Caco-2 (cell line): ENCODE results near the gene MAD1L1. TPM values are rescaled to one million over a fixed set of nuclear protein-coding genes. Genes with fewer than 3 reads are reported as not detected.
A peak's percentile ranks its signal among the peaks of the same experiment; 100 is the strongest.

Experiments used
- BruUV-seq: library from RNA; stranded (reverse); fragments of 400-500 nt; replicated peaks from 2 replicates; lab custom pipeline; 2021; lab: Mats Ljungman, UMichigan
- CTCF ChIA-PET: fragments of 300-600 bp; sonication (Branson Sonifier 250); formaldehyde crosslinking; loops from one replicate; lab custom pipeline; 2022; ENCODE audit warnings: antibody characterized with exemption; lab: Charles Lee
- POLR2A ChIA-PET: fragments of 300-600 bp; sonication (Branson Sonifier 250); formaldehyde crosslinking; loops from one replicate; lab custom pipeline; 2022; ENCODE audit warnings: antibody characterized with exemption; lab: Charles Lee
- DNase-seq, 2 experiments: peaks; one replicate each; pipeline versions ENCODE4 v3.0.0 to v3.0.0-alpha.2; 2020 to 2022
- H3K27me3 ChIP-seq: replicated peaks from 2 replicates; pipeline ENCODE4 v1.6.0; 2011; ENCODE audit warnings: low read length; ENCODE audit not compliant: control insufficient read depth, insufficient read depth
- H3K36me3 ChIP-seq: 2 replicates; pipeline ENCODE4 v1.5.1; 2011; ENCODE audit warnings: low read length; ENCODE audit not compliant: control insufficient read depth, insufficient read depth
- H3K4me1 ChIP-seq: fragments of 250-450 bp; sonication (Bioruptor Pico); 2 replicates; pipeline ENCODE4 v1.5.1; 2020; ENCODE audit warnings: mild to moderate bottlenecking
- H3K4me3 ChIP-seq: 2 replicates; pipeline ENCODE4 v1.5.1; 2011; ENCODE audit warnings: low read depth, mild to moderate bottlenecking, control low read depth, low read length
- H3K9me3 ChIP-seq: fragments of 250-450 bp; sonication (Bioruptor Pico); 2 replicates; pipeline ENCODE4 v1.5.1; 2020; ENCODE audit warnings: mild to moderate bottlenecking, moderate library complexity
- H3K27ac Mint-ChIP-seq: one replicate; pipeline ENCODE4 v1.8.0; 2022; ENCODE audit warnings: mixed read lengths; ENCODE audit not compliant: unreplicated experiment
- H3K27me3 Mint-ChIP-seq: one replicate; pipeline ENCODE4 v1.8.0; 2022; ENCODE audit warnings: mixed read lengths; ENCODE audit not compliant: insufficient read depth, unreplicated experiment
- H3K36me3 Mint-ChIP-seq: one replicate; pipeline ENCODE4 v1.8.0; 2022; ENCODE audit warnings: mild to moderate bottlenecking, mixed read lengths; ENCODE audit not compliant: insufficient read depth, unreplicated experiment
- H3K4me1 Mint-ChIP-seq: one replicate; pipeline ENCODE4 v1.8.0; 2022; ENCODE audit warnings: low read depth, mixed read lengths; ENCODE audit not compliant: unreplicated experiment
- H3K4me3 Mint-ChIP-seq: one replicate; pipeline ENCODE4 v1.8.0; 2022; ENCODE audit warnings: mild to moderate bottlenecking, moderate library complexity, mixed read lengths; ENCODE audit not compliant: unreplicated experiment
- H3K9me3 Mint-ChIP-seq: one replicate; pipeline ENCODE4 v1.8.0; 2022; ENCODE audit warnings: mixed read lengths; ENCODE audit not compliant: unreplicated experiment
- CTCF ChIP-seq, 2 experiments: fragments of 200-600 bp in 1 of 2; IDR thresholded peaks; 1 replicate in 1 of 2; 2 replicates in 1 of 2; pipeline versions ENCODE4 v1.5.1 to v1.8.0; 2011 to 2022; ENCODE audit warnings: antibody characterized with exemption in 1 of 2, control low read depth in 1 of 2, inconsistent platforms in 1 of 2, low read depth in 1 of 2, low read length in 1 of 2, mild to moderate bottlenecking in 1 of 2, moderate library complexity in 1 of 2; ENCODE audit not compliant: insufficient read depth in 1 of 2, severe bottlenecking in 1 of 2, unreplicated experiment in 1 of 2
- intact Hi-C: fragments of 100-400 bp; cut with micrococcal nuclease; formaldehyde crosslinking; loops from one replicate; pipeline ENCODE4 v1.10.0; 2022; ENCODE audit not compliant: unreplicated experiment
- total RNA-seq: library from RNA; stranded (reverse); gene quantifications from 2 replicates; pipeline ENCODE4 v1.2.3, GENCODE V29; 2022

Gene MAD1L1
- total RNA-seq, 1 experiment from 2014 or later: 58.6 TPM

GRCh38 chr7:2230226-2230625 is 2.5 kb downstream of the MAD1L1 start:
- peak overlapping the region; percentile 15 for H3K27ac Mint-ChIP-seq
- Histone ChIP-seq H3K4me3 (no peak overlapping the region), H3K27me3 (no peaks in the 10 kb centered on the region), H3K9me3 (no peaks in the 10 kb centered on the region), H3K4me1 (no peaks in the 10 kb centered on the region), H3K36me3 (0 out of 2 replicates have a peak, but pooled peaks cover 2% of the 10 kb centered on the region)
- peaks cover 44% of the 10 kb centered on the region for H3K36me3 Mint-ChIP-seq
- no peak overlapping the region for H3K4me3 Mint-ChIP-seq
- peaks cover 17% of the 10 kb centered on the region for H3K4me1 Mint-ChIP-seq
- H3K27me3 Mint-ChIP-seq: no peaks in the 10 kb centered on the region
- POLR2A ChIA-PET: no interaction called here
- no peak for TF ChIP-seq CTCF (IDR thresholded peaks at IDR 0.05; ENCODE audit: insufficient read depth in 1 of 2, low read depth in 1 of 2, low read length in 1 of 2, severe bottlenecking in 1 of 2, unreplicated experiment in 1 of 2)
- H3K9me3 Mint-ChIP-seq: no peaks in the 10 kb centered on the region
- BruUV-seq: no TSS peak
- DNase-seq: no peak
- CTCF ChIA-PET: no interaction called here
- intact Hi-C loops: no loop called here

GRCh38 chr7:2229467-2229866 is 3.3 kb downstream of the MAD1L1 start:
- H3K4me1 Mint-ChIP-seq: peaks cover 9% of the 10 kb centered on the region
- ChIA-PET POLR2A (no interaction called here), CTCF (no interaction called here)
- no peaks in the 10 kb centered on the region for H3K27me3 ChIP-seq
- no peaks in the 10 kb centered on the region for H3K9me3 ChIP-seq
- peak overlapping the region; percentile 15 for H3K27ac Mint-ChIP-seq
- BruUV-seq: TSS peak; percentile 9
- intact Hi-C loops: no loop called here
- no peak for TF ChIP-seq CTCF (IDR thresholded peaks at IDR 0.05; ENCODE audit: insufficient read depth in 1 of 2, low read depth in 1 of 2, low read length in 1 of 2, severe bottlenecking in 1 of 2, unreplicated experiment in 1 of 2)
- no peaks in the 10 kb centered on the region for H3K4me1 ChIP-seq
- no peaks in the 10 kb centered on the region for H3K27me3 Mint-ChIP-seq
- H3K36me3 ChIP-seq: 0 out of 2 replicates have a peak, but pooled peaks cover 2% of the 10 kb centered on the region
- no peak overlapping the region for H3K4me3 ChIP-seq
- no peaks in the 10 kb centered on the region for H3K9me3 Mint-ChIP-seq
- no peak for DNase-seq
- peaks cover 41% of the 10 kb centered on the region for H3K36me3 Mint-ChIP-seq
- H3K4me3 Mint-ChIP-seq: no peak overlapping the region

GRCh38 chr7:2228921-2229320 is 3.8 kb downstream of the MAD1L1 start:
- Mint-ChIP-seq H3K27ac (no peak overlapping the region), H3K9me3 (no peaks in the 10 kb centered on the region), H3K4me3 (no peak overlapping the region), H3K27me3 (no peaks in the 10 kb centered on the region), H3K4me1 (peaks cover 8% of the 10 kb centered on the region), H3K36me3 (peaks cover 43% of the 10 kb centered on the region)
- H3K36me3 ChIP-seq: 0 out of 2 replicates have a peak, but pooled peaks cover 2% of the 10 kb centered on the region
- no peaks in the 10 kb centered on the region for H3K4me1 ChIP-seq
- no peak for DNase-seq
- H3K4me3 ChIP-seq: no peak overlapping the region
- POLR2A ChIA-PET: no interaction called here
- intact Hi-C loops: no loop called here
- H3K27me3 ChIP-seq: no peaks in the 10 kb centered on the region
- no peaks in the 10 kb centered on the region for H3K9me3 ChIP-seq
- TF ChIP-seq CTCF (IDR thresholded peaks at IDR 0.05; ENCODE audit: insufficient read depth in 1 of 2, low read depth in 1 of 2, low read length in 1 of 2, severe bottlenecking in 1 of 2, unreplicated experiment in 1 of 2): no peak
- BruUV-seq: no TSS peak
- CTCF ChIA-PET: no interaction called here
